ENCODE measurements around the gene ZNRF3. TPM values are rescaled to one million over a fixed set of nuclear protein-coding genes. Genes with fewer than 3 reads are reported as not detected.

The ZNRF3 gene
- polyA plus RNA-seq, 1 donor (not counting 4 experiments of a cell fraction or from before 2014, with no cell fraction given), result 2.6 TPM

DNA sequence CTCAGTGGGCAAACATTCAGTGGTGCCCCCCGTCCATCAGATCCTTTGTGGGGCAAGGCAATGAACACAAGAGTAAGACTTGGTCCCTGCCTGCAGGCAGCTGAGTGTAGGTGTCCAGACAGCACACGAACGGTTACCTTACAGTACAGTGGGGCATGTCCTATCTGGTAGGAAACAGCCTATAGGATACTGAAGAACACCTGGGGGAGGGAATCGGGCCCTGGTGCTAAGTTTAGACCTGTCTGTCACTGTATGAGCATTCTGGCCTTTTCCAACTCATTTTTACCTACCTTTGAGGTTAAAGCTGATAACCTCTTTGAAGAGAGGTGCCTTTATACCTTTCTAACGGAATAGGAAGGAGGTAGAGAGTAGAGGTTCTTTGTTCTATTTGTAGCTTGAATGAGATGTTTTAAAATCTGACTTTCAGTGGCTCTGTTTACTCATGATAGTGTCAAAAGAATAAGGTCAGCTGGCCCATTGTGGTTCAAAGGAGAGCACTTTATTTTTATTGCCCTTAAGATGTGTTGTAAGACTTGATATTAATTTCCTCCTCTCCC lies 8.9 kb downstream of the ZNRF3 start:
- no peaks in the 10 kb centered on the region for H3K9me3 ChIP-seq (ENCODE audit: control insufficient read depth, low read depth, low read length)
- peak overlapping the region; percentile 38 for H3K27ac ChIP-seq (ENCODE audit: control insufficient read depth, insufficient read depth, low read length)
- no peaks in the 10 kb centered on the region for H3K27me3 ChIP-seq (ENCODE audit: control insufficient read depth, extremely low read depth, insufficient read depth, low read length)
- DNase-seq (ENCODE audit: low read depth, low spot score) (no peak), FAIRE-seq (peak; percentile 99)
- peaks cover 35% of the 10 kb centered on the region for H3K4me1 ChIP-seq (ENCODE audit: control insufficient read depth, extremely low read depth, insufficient read depth, low read length)
- H4K20me1 ChIP-seq (ENCODE audit: control insufficient read depth, extremely low read depth, insufficient read depth, low read length), result no peaks in the 10 kb centered on the region
- peaks cover 2% of the 10 kb centered on the region for H3K9me1 ChIP-seq (ENCODE audit: control insufficient read depth, extremely low read depth, insufficient read depth, low read length)
- H3K36me3 ChIP-seq (ENCODE audit: control insufficient read depth in 2 of 2, extremely low read depth in 1 of 2, insufficient read depth in 2 of 2, low read length in 2 of 2), result no peaks in the 10 kb centered on the region
- peaks cover 51% of the 10 kb centered on the region for H3K79me2 ChIP-seq (ENCODE audit: control insufficient read depth, insufficient read depth, low read length)
- no peak overlapping the region for H3K9ac ChIP-seq (ENCODE audit: control insufficient read depth, extremely low read depth, insufficient read depth, low read length)
- peak overlapping the region; percentile 14 for H2AFZ ChIP-seq (ENCODE audit: control insufficient read depth, low read length)
- peak overlapping the region; percentile 74 for H3K4me2 ChIP-seq (ENCODE audit: control insufficient read depth, extremely low read depth, insufficient read depth, low read depth, low read length)
- TF ChIP-seq, protein P1, sequence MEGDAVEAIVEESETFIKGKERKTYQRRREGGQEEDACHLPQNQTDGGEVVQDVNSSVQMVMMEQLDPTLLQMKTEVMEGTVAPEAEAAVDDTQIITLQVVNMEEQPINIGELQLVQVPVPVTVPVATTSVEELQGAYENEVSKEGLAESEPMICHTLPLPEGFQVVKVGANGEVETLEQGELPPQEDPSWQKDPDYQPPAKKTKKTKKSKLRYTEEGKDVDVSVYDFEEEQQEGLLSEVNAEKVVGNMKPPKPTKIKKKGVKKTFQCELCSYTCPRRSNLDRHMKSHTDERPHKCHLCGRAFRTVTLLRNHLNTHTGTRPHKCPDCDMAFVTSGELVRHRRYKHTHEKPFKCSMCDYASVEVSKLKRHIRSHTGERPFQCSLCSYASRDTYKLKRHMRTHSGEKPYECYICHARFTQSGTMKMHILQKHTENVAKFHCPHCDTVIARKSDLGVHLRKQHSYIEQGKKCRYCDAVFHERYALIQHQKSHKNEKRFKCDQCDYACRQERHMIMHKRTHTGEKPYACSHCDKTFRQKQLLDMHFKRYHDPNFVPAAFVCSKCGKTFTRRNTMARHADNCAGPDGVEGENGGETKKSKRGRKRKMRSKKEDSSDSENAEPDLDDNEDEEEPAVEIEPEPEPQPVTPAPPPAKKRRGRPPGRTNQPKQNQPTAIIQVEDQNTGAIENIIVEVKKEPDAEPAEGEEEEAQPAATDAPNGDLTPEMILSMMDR (optimal IDR thresholded peaks at IDR 0.05 in 1 of 3, IDR thresholded peaks at IDR 0.05 in 1 of 3, conservative IDR thresholded peaks at IDR 0.05 in 1 of 3; ENCODE audit: extremely low read depth in 1 of 3, insufficient read depth in 2 of 3, low read length in 3 of 3), result no peak
- no peak for TF ChIP-seq EZH2 (IDR thresholded peaks at IDR 0.05; ENCODE audit: low read length)
- H3K4me3 ChIP-seq (ENCODE audit: control insufficient read depth in 2 of 3, extremely low read depth in 1 of 3, insufficient read depth in 2 of 3, low read depth in 1 of 3, low read length in 3 of 3), result peak overlapping the region in 1 of 3 experiments; percentile 21
- dilution Hi-C loops (cut with MboI; ENCODE audit: extremely low pct_ligation_motif_present, low sequenced_read_pairs), result no loop called here

DNA sequence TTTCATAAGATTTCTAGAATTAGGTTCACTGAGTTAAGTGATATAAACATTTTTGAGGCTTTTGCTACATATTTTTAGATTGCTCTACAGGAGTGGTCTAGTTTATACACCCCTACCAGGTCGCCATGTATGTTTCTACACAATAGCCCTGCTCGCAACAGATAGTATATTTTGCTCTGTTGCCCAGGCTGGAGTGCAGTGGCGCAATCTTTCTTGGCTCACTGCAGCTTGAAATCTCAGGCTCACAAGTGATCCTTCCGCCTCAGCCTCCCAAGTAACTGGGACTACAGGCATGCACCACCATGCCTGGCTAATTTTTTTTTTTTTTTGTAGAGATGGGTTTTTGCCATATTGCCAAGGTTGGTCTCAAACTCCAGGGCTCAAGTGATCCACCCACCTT lies 10.4 kb downstream of the ZNRF3 start:
- H3K79me2 ChIP-seq (ENCODE audit: control insufficient read depth, insufficient read depth, low read length), result peaks cover 48% of the 10 kb centered on the region
- DNase-seq (ENCODE audit: low read depth, low spot score), result no peak

More for the DNA sequence above, 10.4 kb downstream of the ZNRF3 start:
- H3K9me1 ChIP-seq (ENCODE audit: control insufficient read depth, extremely low read depth, insufficient read depth, low read length), result peaks cover 2% of the 10 kb centered on the region
- H3K4me2 ChIP-seq (ENCODE audit: control insufficient read depth, extremely low read depth, insufficient read depth, low read depth, low read length), result peak overlapping the region; percentile 29
- no peak overlapping the region for H3K4me3 ChIP-seq (ENCODE audit: control insufficient read depth in 2 of 3, extremely low read depth in 1 of 3, insufficient read depth in 2 of 3, low read depth in 1 of 3, low read length in 3 of 3)
- FAIRE-seq, result no peak
- no peaks in the 10 kb centered on the region for H4K20me1 ChIP-seq (ENCODE audit: control insufficient read depth, extremely low read depth, insufficient read depth, low read length)
- dilution Hi-C loops (cut with MboI; ENCODE audit: extremely low pct_ligation_motif_present, low sequenced_read_pairs), result no loop called here
- H3K36me3 ChIP-seq (ENCODE audit: control insufficient read depth in 2 of 2, extremely low read depth in 1 of 2, insufficient read depth in 2 of 2, low read length in 2 of 2), result no peaks in the 10 kb centered on the region
- H2AFZ ChIP-seq (ENCODE audit: control insufficient read depth, low read length), result no peak overlapping the region
- H3K27me3 ChIP-seq (ENCODE audit: control insufficient read depth, extremely low read depth, insufficient read depth, low read length), result no peaks in the 10 kb centered on the region
- peaks cover 50% of the 10 kb centered on the region for H3K4me1 ChIP-seq (ENCODE audit: control insufficient read depth, extremely low read depth, insufficient read depth, low read length)
- peak overlapping the region; percentile 53 for H3K27ac ChIP-seq (ENCODE audit: control insufficient read depth, insufficient read depth, low read length)
- H3K9me3 ChIP-seq (ENCODE audit: control insufficient read depth, low read depth, low read length), result no peaks in the 10 kb centered on the region
- no peak overlapping the region for H3K9ac ChIP-seq (ENCODE audit: control insufficient read depth, extremely low read depth, insufficient read depth, low read length)
- no peak for TF ChIP-seq EZH2 (IDR thresholded peaks at IDR 0.05; ENCODE audit: low read length)
- TF ChIP-seq, protein P1 (optimal IDR thresholded peaks at IDR 0.05 in 1 of 3, IDR thresholded peaks at IDR 0.05 in 1 of 3, conservative IDR thresholded peaks at IDR 0.05 in 1 of 3; ENCODE audit: extremely low read depth in 1 of 3, insufficient read depth in 2 of 3, low read length in 3 of 3), result no peak
